WTC11 (cell line): ENCODE data around the gene TRNAU1AP. TPM values are rescaled to one million over a fixed set of nuclear protein-coding genes. Genes with fewer than 3 reads are reported as not detected.
A peak's percentile ranks its signal among the peaks of the same experiment; 100 is the strongest.

Source experiments
- ATAC-seq: fragments of 200-7000 bp; cut with Tn5 transposase; 2 replicates; pipeline ENCODE4 v1.10.0; 2021; ENCODE audit warnings: mild to moderate bottlenecking, moderate library complexity
- CTCF ChIA-PET: fragments of 300-600 bp; sonication (Branson Sonifier 250); formaldehyde crosslinking; loops from one replicate; lab custom pipeline; 2021; ENCODE audit warnings: antibody characterized with exemption; lab: Charles Lee
- POLR2A ChIA-PET: fragments of 350-600 bp; sonication (Branson Sonifier 250); formaldehyde crosslinking; loops from one replicate; lab custom pipeline; 2021; ENCODE audit warnings: antibody characterized with exemption; lab: Charles Lee
- DNase-seq: peaks from one replicate; pipeline ENCODE4 v3.0.0; 2021; ENCODE audit warnings: low spot score
- H3K27ac Mint-ChIP-seq: 2 replicates; pipeline ENCODE4 v1.8.0; 2021; ENCODE audit warnings: mixed read lengths
- H3K27me3 Mint-ChIP-seq: 2 replicates; pipeline ENCODE4 v1.8.0; 2021; ENCODE audit warnings: low read depth, mild to moderate bottlenecking, moderate library complexity, mixed read lengths
- H3K36me3 Mint-ChIP-seq: 2 replicates; pipeline ENCODE4 v1.8.0; 2021; ENCODE audit warnings: mixed read lengths
- H3K4me1 Mint-ChIP-seq: 2 replicates; pipeline ENCODE4 v1.8.0; 2022; ENCODE audit warnings: mixed read lengths
- H3K4me3 Mint-ChIP-seq: 2 replicates; pipeline ENCODE4 v1.8.0; 2021; ENCODE audit warnings: mild to moderate bottlenecking, moderate library complexity, mixed read lengths
- H3K9me3 Mint-ChIP-seq: 2 replicates; pipeline ENCODE4 v1.8.0; 2021; ENCODE audit warnings: mixed read lengths
- ATF2 ChIP-seq: sonication (generic); formaldehyde crosslinking; IDR thresholded peaks from 2 replicates; pipeline ENCODE4 v1.8.1; 2022; ENCODE audit warnings: low read depth, missing genetic modification reagents, borderline replicate concordance
- E2F5 ChIP-seq: sonication (generic); formaldehyde crosslinking; IDR thresholded peaks from 2 replicates; pipeline ENCODE4 v1.8.1; 2022; ENCODE audit warnings: mild to moderate bottlenecking, moderate library complexity, missing genetic modification reagents
- GABPB1 ChIP-seq: sonication (generic); formaldehyde crosslinking; IDR thresholded peaks from 2 replicates; pipeline ENCODE4 v1.8.1; 2023; ENCODE audit warnings: mild to moderate bottlenecking, missing genetic modification reagents
- GTF2I ChIP-seq: fragments of 250-450 bp; sonication (Bioruptor Pico); conservative IDR thresholded peaks from 2 replicates; pipeline ENCODE4 v1.4.0; 2021; ENCODE audit warnings: mild to moderate bottlenecking
- HMGA2 ChIP-seq: fragments of 250-450 bp; sonication (Bioruptor Pico); IDR thresholded peaks from 2 replicates; pipeline ENCODE4 v1.4.0; 2021; ENCODE audit warnings: mild to moderate bottlenecking, moderate library complexity
- IRF1 ChIP-seq: sonication (generic); formaldehyde crosslinking; IDR thresholded peaks from 2 replicates; pipeline ENCODE4 v1.8.0; 2023; ENCODE audit warnings: missing genetic modification reagents
- JUN ChIP-seq: sonication (generic); formaldehyde crosslinking; IDR thresholded peaks from 2 replicates; pipeline ENCODE4 v1.8.0; 2023; ENCODE audit warnings: mild to moderate bottlenecking, missing genetic modification reagents
- MAX ChIP-seq: sonication (generic); formaldehyde crosslinking; IDR thresholded peaks from 2 replicates; pipeline ENCODE4 v1.8.0; 2022; ENCODE audit warnings: mild to moderate bottlenecking, missing genetic modification reagents
- MLX ChIP-seq: sonication (generic); formaldehyde crosslinking; IDR thresholded peaks from 2 replicates; pipeline ENCODE4 v1.8.1; 2023; ENCODE audit warnings: mild to moderate bottlenecking, missing genetic modification reagents, moderate library complexity
- NFATC4 ChIP-seq: fragments of 250-450 bp; sonication (Bioruptor Pico); IDR thresholded peaks from 2 replicates; pipeline ENCODE4 v1.9.0; 2021; ENCODE audit warnings: mild to moderate bottlenecking
- NFE2L1 ChIP-seq: sonication (generic); formaldehyde crosslinking; IDR thresholded peaks from 2 replicates; pipeline ENCODE4 v1.8.1; 2023; ENCODE audit warnings: missing genetic modification reagents
- NFYB ChIP-seq: sonication (generic); formaldehyde crosslinking; conservative IDR thresholded peaks from 2 replicates; pipeline ENCODE4 v1.8.0; 2022; ENCODE audit warnings: low read depth, missing genetic modification reagents
- NR1H2 ChIP-seq: sonication (generic); formaldehyde crosslinking; IDR thresholded peaks from 2 replicates; pipeline ENCODE4 v1.9.0; 2021; ENCODE audit warnings: mild to moderate bottlenecking, moderate library complexity, missing genetic modification reagents
- SMAD4 ChIP-seq: sonication (generic); formaldehyde crosslinking; IDR thresholded peaks from 2 replicates; pipeline ENCODE4 v1.8.0; 2022; ENCODE audit warnings: mild to moderate bottlenecking, missing genetic modification reagents
- SP1 ChIP-seq: sonication (generic); formaldehyde crosslinking; conservative IDR thresholded peaks from 2 replicates; pipeline ENCODE4 v1.8.1; 2022; ENCODE audit warnings: missing genetic modification reagents
- TP53 ChIP-seq: sonication (generic); formaldehyde crosslinking; IDR thresholded peaks from 2 replicates; pipeline ENCODE4 v1.8.1; 2023; ENCODE audit warnings: mild to moderate bottlenecking, missing genetic modification reagents
- USF1 ChIP-seq: sonication (generic); formaldehyde crosslinking; IDR thresholded peaks from 2 replicates; pipeline ENCODE4 v1.8.0; 2022; ENCODE audit warnings: mild to moderate bottlenecking, missing genetic modification reagents
- ZNF138 ChIP-seq: sonication (generic); formaldehyde crosslinking; conservative IDR thresholded peaks from 2 replicates; pipeline ENCODE4 v1.8.1; 2022; ENCODE audit warnings: mild to moderate bottlenecking, moderate library complexity, missing genetic modification reagents
- ZNF232 ChIP-seq: sonication (generic); formaldehyde crosslinking; IDR thresholded peaks from 2 replicates; pipeline ENCODE4 v1.8.0; 2022; ENCODE audit warnings: mild to moderate bottlenecking, missing genetic modification reagents
- ZNF396 ChIP-seq: fragments of 250-450 bp; sonication (Bioruptor Pico); IDR thresholded peaks from 2 replicates; pipeline ENCODE4 v1.8.0; 2021; ENCODE audit warnings: mild to moderate bottlenecking, moderate library complexity, borderline replicate concordance
- ZNF671 ChIP-seq: fragments of 250-450 bp; sonication (Bioruptor Pico); IDR thresholded peaks from 2 replicates; pipeline ENCODE4 v1.8.0; 2021; ENCODE audit warnings: mild to moderate bottlenecking
- total RNA-seq: library from RNA; stranded (reverse); gene quantifications from 3 replicates; pipeline ENCODE4 v1.2.3, GENCODE V29; 2021
- TF ChIP-seq, protein P1 (sequence below): fragments of 250-450 bp; sonication (Bioruptor Pico); IDR thresholded peaks from 2 replicates; pipeline ENCODE4 v1.9.0; 2021; ENCODE audit warnings: mild to moderate bottlenecking, borderline replicate concordance
- TF ChIP-seq, protein P2 (sequence below): sonication (generic); formaldehyde crosslinking; IDR thresholded peaks from 2 replicates; pipeline ENCODE4 v1.8.0; 2023; ENCODE audit warnings: missing genetic modification reagents, mild to moderate bottlenecking, borderline replicate concordance

The TRNAU1AP gene
- total RNA-seq, 1 experiment from 2014 or later, result 30.4 TPM

DNA sequence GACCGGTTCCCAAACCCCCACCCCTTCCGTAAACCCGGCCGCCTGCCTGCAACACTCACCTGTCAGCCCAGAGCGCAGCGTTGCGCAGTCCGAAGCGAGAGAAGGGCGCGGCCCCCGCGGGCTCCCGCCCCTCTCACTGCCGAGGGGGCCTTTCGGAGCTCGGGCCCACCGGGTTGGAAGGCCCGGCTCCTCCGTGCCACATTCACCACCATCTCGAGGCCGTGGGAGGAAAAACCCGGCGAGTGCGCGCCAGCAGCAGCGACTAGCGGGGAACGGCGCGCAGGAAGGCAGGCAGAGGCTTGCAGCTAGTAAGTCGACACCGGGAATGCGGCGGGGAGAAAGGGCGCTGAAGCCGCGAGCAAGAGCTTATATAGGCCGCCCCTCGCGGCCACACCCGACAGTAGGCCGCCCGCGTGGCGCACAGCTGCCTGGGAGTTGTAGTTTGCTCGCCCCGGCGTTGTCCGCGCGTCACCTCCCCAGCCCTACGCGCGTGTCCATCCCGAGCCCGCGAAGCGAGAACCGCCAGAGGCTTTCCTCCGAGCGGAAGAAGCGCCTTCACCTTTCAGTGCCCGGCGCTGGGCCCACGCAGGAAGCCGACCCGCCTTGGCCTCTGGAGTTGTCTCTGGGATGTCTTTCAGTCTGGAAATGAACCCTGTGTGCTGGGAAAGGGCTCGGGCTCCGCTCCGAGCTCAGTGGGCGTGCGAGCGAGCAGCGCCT is 28.8 kb downstream of the TRNAU1AP start (continued):
- TF ChIP-seq GABPB1 (CRISPR knock-in tag) (peak; percentile 75), JUN (peak; percentile 89; the same call in 1 of the 2 replicates), ZNF138 (CRISPR knock-in tag) (no peak), NFATC4 (peak; percentile 82; the same call in 1 of the 2 replicates), NR1H2 (CRISPR knock-in tag) (peak; percentile 67; the same call in 1 of the 2 replicates), SP1 (CRISPR knock-in tag) (peak; percentile 94), NFYB (CRISPR knock-in tag) (0 out of 2 replicates have a peak, but pooled peaks have one; percentile 44), USF1 (peak; percentile 71), ZNF232 (peak; percentile 93), MAX (CRISPR knock-in tag) (peak; percentile 81), MLX (CRISPR knock-in tag) (peak; percentile 90; the same call in 1 of the 2 replicates)
- TF ChIP-seq, protein P1, sequence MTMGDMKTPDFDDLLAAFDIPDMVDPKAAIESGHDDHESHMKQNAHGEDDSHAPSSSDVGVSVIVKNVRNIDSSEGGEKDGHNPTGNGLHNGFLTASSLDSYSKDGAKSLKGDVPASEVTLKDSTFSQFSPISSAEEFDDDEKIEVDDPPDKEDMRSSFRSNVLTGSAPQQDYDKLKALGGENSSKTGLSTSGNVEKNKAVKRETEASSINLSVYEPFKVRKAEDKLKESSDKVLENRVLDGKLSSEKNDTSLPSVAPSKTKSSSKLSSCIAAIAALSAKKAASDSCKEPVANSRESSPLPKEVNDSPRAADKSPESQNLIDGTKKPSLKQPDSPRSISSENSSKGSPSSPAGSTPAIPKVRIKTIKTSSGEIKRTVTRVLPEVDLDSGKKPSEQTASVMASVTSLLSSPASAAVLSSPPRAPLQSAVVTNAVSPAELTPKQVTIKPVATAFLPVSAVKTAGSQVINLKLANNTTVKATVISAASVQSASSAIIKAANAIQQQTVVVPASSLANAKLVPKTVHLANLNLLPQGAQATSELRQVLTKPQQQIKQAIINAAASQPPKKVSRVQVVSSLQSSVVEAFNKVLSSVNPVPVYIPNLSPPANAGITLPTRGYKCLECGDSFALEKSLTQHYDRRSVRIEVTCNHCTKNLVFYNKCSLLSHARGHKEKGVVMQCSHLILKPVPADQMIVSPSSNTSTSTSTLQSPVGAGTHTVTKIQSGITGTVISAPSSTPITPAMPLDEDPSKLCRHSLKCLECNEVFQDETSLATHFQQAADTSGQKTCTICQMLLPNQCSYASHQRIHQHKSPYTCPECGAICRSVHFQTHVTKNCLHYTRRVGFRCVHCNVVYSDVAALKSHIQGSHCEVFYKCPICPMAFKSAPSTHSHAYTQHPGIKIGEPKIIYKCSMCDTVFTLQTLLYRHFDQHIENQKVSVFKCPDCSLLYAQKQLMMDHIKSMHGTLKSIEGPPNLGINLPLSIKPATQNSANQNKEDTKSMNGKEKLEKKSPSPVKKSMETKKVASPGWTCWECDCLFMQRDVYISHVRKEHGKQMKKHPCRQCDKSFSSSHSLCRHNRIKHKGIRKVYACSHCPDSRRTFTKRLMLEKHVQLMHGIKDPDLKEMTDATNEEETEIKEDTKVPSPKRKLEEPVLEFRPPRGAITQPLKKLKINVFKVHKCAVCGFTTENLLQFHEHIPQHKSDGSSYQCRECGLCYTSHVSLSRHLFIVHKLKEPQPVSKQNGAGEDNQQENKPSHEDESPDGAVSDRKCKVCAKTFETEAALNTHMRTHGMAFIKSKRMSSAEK (CRISPR knock-in tag), result no peak

- H3K9me3 Mint-ChIP-seq, result no peaks in the 10 kb centered on the region
- H3K27me3 Mint-ChIP-seq, result no peaks in the 10 kb centered on the region
- H3K36me3 Mint-ChIP-seq, result peaks cover 40% of the 10 kb centered on the region
- peaks cover 24% of the 10 kb centered on the region for H3K4me1 Mint-ChIP-seq
- peak overlapping the region; percentile 65; the same call in 1 of the 2 replicates for H3K27ac Mint-ChIP-seq
- ChIA-PET CTCF (interaction anchor here (0.5 to 2.4 kb wide), 10 partner anchors 11 to 334 kb away, joined by 3 to 19 read pairs (median 3); partner anchors contain the start of genes TRNAU1AP and YTHDF2), POLR2A (interaction anchor here (0.6 to 2.6 kb wide), 28 partner anchors 8 to 599 kb away, joined by 3 to 22 read pairs (median 6); partner anchors contain the start of genes ATP5IF1, MED18, OPRD1 and PHACTR4)
- ATAC-seq (peak; percentile 1; the same call in 1 of the 2 replicates), DNase-seq (no peak)
- peak overlapping the region; percentile 92 for H3K4me3 Mint-ChIP-seq
- TF ChIP-seq E2F5 (CRISPR knock-in tag) (no peak), ZNF671 (CRISPR knock-in tag) (no peak), IRF1 (no peak), NFATC4 (no peak), ZNF396 (CRISPR knock-in tag) (no peak), HMGA2 (CRISPR knock-in tag) (no peak), NFYB (CRISPR knock-in tag) (no peak), TP53 (CRISPR knock-in tag) (no peak), ATF2 (CRISPR knock-in tag) (no peak), SMAD4 (CRISPR knock-in tag) (no peak), GTF2I (CRISPR knock-in tag) (no peak), NR1H2 (CRISPR knock-in tag) (no peak), NFE2L1 (CRISPR knock-in tag) (no peak)
- TF ChIP-seq, protein P2, sequence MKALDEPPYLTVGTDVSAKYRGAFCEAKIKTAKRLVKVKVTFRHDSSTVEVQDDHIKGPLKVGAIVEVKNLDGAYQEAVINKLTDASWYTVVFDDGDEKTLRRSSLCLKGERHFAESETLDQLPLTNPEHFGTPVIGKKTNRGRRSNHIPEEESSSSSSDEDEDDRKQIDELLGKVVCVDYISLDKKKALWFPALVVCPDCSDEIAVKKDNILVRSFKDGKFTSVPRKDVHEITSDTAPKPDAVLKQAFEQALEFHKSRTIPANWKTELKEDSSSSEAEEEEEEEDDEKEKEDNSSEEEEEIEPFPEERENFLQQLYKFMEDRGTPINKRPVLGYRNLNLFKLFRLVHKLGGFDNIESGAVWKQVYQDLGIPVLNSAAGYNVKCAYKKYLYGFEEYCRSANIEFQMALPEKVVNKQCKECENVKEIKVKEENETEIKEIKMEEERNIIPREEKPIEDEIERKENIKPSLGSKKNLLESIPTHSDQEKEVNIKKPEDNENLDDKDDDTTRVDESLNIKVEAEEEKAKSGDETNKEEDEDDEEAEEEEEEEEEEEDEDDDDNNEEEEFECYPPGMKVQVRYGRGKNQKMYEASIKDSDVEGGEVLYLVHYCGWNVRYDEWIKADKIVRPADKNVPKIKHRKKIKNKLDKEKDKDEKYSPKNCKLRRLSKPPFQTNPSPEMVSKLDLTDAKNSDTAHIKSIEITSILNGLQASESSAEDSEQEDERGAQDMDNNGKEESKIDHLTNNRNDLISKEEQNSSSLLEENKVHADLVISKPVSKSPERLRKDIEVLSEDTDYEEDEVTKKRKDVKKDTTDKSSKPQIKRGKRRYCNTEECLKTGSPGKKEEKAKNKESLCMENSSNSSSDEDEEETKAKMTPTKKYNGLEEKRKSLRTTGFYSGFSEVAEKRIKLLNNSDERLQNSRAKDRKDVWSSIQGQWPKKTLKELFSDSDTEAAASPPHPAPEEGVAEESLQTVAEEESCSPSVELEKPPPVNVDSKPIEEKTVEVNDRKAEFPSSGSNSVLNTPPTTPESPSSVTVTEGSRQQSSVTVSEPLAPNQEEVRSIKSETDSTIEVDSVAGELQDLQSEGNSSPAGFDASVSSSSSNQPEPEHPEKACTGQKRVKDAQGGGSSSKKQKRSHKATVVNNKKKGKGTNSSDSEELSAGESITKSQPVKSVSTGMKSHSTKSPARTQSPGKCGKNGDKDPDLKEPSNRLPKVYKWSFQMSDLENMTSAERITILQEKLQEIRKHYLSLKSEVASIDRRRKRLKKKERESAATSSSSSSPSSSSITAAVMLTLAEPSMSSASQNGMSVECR (CRISPR knock-in tag), result no peak
These were observed 29.3 kb downstream of the TRNAU1AP start for GRCh38 chr1:28582248-28582615.
